BLaER1 (cell line): ENCODE measurements around the gene MBD6.
A peak's percentile ranks its signal among the peaks of the same experiment; 100 is the strongest.

Source experiments
- H3K27ac ChIP-seq: shearing (Covaris generic); formaldehyde crosslinking; 2 replicates; pipeline ENCODE4 v1.8.1; 2022
- H3K27me3 ChIP-seq: shearing (Covaris generic); formaldehyde crosslinking; 2 replicates; pipeline ENCODE4 v1.8.1; 2022
- H3K36me3 ChIP-seq: shearing (Covaris generic); formaldehyde crosslinking; 2 replicates; pipeline ENCODE4 v1.8.1; 2022
- H3K4me1 ChIP-seq: shearing (Covaris generic); formaldehyde crosslinking; 2 replicates; pipeline ENCODE4 v1.8.1; 2022
- H3K4me2 ChIP-seq: shearing (Covaris generic); formaldehyde crosslinking; 2 replicates; pipeline ENCODE4 v1.8.1; 2022
- H3K4me3 ChIP-seq: shearing (Covaris generic); formaldehyde crosslinking; 2 replicates; pipeline ENCODE4 v1.8.1; 2022
- H3K9ac ChIP-seq: shearing (Covaris generic); formaldehyde crosslinking; 2 replicates; pipeline ENCODE4 v1.8.1; 2022
- H3K9me3 ChIP-seq: shearing (Covaris generic); formaldehyde crosslinking; 2 replicates; pipeline ENCODE4 v1.8.1; 2022
- H4K20me1 ChIP-seq: shearing (Covaris generic); formaldehyde crosslinking; 2 replicates; pipeline ENCODE4 v1.8.1; 2022
- Cebpa-rat ChIP-seq: shearing (Covaris generic); IDR thresholded peaks from 2 replicates; pipeline ENCODE4 v1.8.1; 2022

MBD6 gene

DNA sequence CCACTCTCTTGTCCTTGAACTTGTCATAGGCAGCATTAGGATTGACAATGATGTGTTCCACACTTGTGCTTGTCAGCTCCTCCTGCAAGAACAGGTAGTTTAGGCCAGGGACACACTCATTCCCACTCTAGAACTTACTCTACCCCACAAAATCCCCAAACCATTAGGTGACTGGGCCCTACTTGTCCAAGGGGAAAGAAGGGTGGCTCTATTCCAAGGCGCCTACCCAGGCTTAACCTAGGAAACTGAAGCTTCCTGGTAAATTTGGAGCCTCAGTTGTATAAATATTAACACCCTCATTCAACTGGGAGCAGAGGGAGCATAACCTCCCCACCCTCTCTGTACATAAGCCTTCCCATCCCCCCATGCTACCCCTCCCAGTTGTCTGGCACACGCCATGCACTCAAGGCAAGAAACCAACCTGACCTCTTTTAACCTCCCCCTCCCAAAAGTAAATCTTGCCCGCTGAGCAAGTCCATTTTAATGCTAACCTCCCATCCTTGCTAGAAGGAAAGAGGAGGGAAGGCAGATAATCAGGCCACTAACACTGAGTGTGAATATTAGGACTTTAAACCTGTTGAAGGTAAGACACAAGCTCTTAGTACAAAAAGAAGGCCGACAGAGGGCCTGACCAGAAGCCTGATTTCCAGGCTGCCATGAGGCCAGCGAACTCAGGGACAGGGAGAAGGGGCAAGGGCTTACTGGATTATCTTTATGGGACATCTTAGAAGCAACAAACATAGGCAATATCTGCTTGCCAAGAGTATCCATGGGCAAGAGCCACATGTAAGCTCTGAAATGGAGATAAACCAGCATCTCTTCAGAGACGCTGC is 13.4 kb downstream of the MBD6 start:
- Histone ChIP-seq H3K27ac (no peak overlapping the region), H4K20me1 (no peaks in the 10 kb centered on the region), H3K4me2 (no peak overlapping the region), H3K4me3 (no peak overlapping the region), H3K27me3 (no peaks in the 10 kb centered on the region), H3K36me3 (peaks cover 95% of the 10 kb centered on the region), H3K9ac (no peak overlapping the region), H3K9me3 (no peaks in the 10 kb centered on the region), H3K4me1 (0 out of 2 replicates have a peak, but pooled peaks cover 4% of the 10 kb centered on the region)
- TF ChIP-seq Cebpa-rat, result no peak

DNA sequence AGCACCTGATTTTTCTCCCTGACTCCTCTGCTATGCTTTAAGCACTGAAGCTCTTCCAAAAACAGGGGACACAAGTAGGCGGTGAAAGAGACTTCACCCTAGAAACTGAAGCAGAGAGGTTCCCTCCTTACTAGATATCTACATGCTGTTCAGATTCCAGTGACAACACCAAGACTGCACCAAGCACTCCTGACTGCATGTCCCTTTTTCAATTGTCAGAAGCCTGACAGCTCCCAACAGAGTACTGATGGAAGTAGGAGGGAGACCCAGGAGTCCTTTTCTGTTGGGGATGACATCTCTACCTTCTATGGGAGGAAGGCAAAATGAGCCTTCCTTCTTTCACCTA is 13.9 kb downstream of the MBD6 start:
- H3K9me3 ChIP-seq, result no peaks in the 10 kb centered on the region
- no peak overlapping the region for H3K27ac ChIP-seq
- peaks cover 95% of the 10 kb centered on the region for H3K36me3 ChIP-seq
- H3K4me1 ChIP-seq, result 0 out of 2 replicates have a peak, but pooled peaks cover 4% of the 10 kb centered on the region
- H3K27me3 ChIP-seq, result no peaks in the 10 kb centered on the region
- TF ChIP-seq Cebpa-rat, result no peak
- H3K4me2 ChIP-seq, result no peak overlapping the region
- H3K4me3 ChIP-seq, result no peak overlapping the region
- H3K9ac ChIP-seq, result no peak overlapping the region
- H4K20me1 ChIP-seq, result no peaks in the 10 kb centered on the region

DNA sequence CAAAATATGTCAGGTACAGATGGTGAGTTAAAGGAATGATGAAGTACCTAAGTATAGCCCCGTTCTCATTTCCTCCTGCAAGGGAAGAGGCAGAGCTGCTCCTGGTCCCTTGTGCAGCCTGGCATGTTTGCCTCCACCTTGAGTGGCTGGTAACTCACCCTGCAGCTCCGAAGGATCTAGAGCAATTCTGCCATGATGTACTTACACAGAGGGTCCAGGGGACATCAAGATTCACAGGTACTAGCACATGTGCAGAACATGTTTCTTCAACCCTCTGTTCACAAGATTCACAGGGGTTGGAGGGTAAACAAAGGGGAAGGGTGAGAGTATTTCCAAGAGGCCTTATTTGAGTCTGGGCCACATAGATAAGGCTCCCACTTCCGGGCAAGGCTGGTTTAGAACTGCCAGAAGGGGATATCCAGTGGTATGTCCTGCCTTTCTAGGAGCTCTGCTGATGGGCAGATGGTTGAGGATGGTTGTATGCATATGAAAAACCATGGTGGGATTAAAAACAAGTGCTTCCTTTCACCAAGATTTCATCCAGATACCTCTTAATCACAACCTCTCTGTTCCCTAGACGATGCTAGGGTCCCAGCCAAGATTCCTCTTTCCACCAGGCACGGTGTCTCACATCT is 16.6 kb downstream of the MBD6 start:
- Histone ChIP-seq H3K27me3 (no peaks in the 10 kb centered on the region), H3K36me3 (peaks cover 80% of the 10 kb centered on the region), H3K9me3 (no peaks in the 10 kb centered on the region), H3K9ac (no peak overlapping the region), H4K20me1 (peaks cover 9% of the 10 kb centered on the region), H3K4me3 (no peak overlapping the region), H3K27ac (no peak overlapping the region), H3K4me1 (peaks cover 17% of the 10 kb centered on the region), H3K4me2 (no peak overlapping the region)
- no peak for TF ChIP-seq Cebpa-rat

DNA sequence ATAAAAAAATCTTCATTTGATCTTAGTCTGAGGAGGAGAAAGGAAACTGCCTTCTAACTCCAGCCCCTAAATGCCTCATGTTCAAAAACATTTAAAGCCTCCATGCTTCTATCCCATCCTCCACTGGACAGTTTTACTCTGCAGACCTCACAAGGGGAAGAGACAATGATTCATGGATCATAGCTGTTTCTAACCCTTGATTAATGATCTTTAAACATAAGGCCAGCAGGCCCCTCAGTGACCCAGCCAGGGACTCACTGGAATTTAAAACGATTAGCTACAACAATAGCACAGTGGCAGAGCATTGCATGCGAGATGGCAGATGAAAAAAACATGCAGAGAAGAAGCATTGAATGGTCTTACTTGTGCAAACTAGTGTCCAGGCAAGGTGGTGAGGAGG is 18.4 kb downstream of the MBD6 start:
- Histone ChIP-seq H3K36me3 (peaks cover 63% of the 10 kb centered on the region), H3K27me3 (no peaks in the 10 kb centered on the region), H3K9me3 (no peaks in the 10 kb centered on the region), H3K27ac (no peak overlapping the region), H4K20me1 (peaks cover 9% of the 10 kb centered on the region), H3K4me3 (no peak overlapping the region), H3K4me2 (no peak overlapping the region), H3K9ac (no peak overlapping the region), H3K4me1 (peaks cover 34% of the 10 kb centered on the region)
- no peak for TF ChIP-seq Cebpa-rat

DNA sequence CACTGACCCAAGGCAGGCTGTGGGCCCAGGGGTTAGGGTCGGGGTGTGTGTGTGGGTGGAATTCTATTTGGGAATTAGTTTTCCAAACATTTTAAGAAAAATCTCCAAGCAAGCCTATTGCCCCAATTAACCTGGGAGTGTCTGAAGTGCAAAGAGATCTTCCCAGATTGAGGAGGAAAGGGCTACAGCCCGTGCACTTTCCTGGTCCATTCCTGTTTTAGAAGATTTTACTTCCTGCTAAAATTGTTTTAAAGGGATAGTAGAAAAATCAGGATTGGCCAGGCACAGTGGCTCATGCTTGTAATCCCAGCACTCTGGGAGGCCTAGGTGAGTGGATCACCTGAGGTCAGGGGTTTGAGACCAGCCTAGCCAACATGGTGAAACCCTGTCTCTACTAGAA is 19.1 kb downstream of the MBD6 start:
- no peaks in the 10 kb centered on the region for H3K27me3 ChIP-seq
- peaks cover 40% of the 10 kb centered on the region for H3K4me1 ChIP-seq
- H3K9me3 ChIP-seq, result no peaks in the 10 kb centered on the region
- H3K4me2 ChIP-seq, result no peak overlapping the region
- H3K27ac ChIP-seq, result no peak overlapping the region
- peaks cover 9% of the 10 kb centered on the region for H4K20me1 ChIP-seq
- no peak overlapping the region for H3K9ac ChIP-seq
- H3K36me3 ChIP-seq, result peaks cover 55% of the 10 kb centered on the region
- no peak for TF ChIP-seq Cebpa-rat
- H3K4me3 ChIP-seq, result no peak overlapping the region

DNA sequence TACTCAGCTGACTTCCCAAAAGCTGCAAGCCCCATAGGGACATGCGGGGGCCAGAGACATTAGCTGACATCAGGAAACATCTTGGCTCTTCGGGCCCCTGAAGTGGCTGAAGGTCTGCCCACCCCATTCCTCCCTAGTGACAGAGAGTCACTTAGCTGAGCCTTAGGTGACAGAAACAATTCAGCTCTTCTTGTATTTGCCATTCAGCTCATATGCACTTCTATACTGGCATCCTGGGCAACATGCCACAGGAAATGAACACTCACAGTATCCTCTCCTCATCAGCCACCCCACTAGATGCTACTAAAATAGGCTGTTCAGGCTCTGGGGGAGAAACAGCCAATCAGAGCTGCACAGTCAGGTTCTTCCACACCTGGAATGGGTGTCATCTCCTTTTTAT is 21.0 kb downstream of the MBD6 start:
- no peak for TF ChIP-seq Cebpa-rat
- H4K20me1 ChIP-seq, result peaks cover 9% of the 10 kb centered on the region
- no peak overlapping the region for H3K27ac ChIP-seq
- no peaks in the 10 kb centered on the region for H3K9me3 ChIP-seq
- H3K4me2 ChIP-seq, result peak overlapping the region; percentile 45
- H3K27me3 ChIP-seq, result peaks cover 14% of the 10 kb centered on the region
- H3K4me1 ChIP-seq, result peaks cover 36% of the 10 kb centered on the region
- no peak overlapping the region for H3K4me3 ChIP-seq
- H3K9ac ChIP-seq, result peak overlapping the region; percentile 61; the same call in 1 of the 2 replicates
- peaks cover 40% of the 10 kb centered on the region for H3K36me3 ChIP-seq

DNA sequence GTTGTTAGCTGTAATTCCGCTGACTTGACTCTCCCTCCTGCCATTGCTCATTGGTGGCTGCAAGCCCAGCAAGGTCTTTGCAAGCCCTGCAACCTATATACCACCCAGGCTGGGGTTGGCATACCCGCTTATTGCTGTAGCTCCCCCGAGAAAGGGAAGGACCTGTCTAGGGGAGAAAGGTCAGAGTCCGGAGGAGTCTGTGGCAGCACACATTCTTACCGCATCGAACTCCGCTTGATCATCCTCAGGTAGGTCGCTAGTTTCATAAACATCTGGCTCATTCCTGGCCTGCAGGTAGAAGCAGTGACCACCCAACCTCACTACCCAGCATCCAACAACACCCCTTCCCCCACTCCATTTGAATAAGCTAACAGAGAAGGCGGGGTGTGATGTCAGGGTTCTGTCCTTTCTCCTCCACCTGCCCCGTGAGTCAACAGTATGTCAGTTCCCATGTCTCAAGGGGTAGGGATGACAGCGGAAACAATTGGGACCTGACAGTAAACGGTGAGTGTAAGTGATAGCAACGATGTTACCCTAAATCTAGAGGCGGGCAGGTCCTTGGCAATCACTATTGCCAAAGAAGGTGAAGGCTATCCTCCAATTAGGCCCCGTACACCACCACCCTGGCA is 23.3 kb downstream of the MBD6 start:
- no peak for TF ChIP-seq Cebpa-rat
- Histone ChIP-seq H3K4me3 (peak overlapping the region; percentile 88), H3K27ac (peak overlapping the region; percentile 87; the same call in 1 of the 2 replicates), H3K4me2 (peak overlapping the region; percentile 94), H3K9ac (peak overlapping the region; percentile 93), H3K27me3 (peaks cover 37% of the 10 kb centered on the region), H4K20me1 (peaks cover 9% of the 10 kb centered on the region), H3K36me3 (peaks cover 18% of the 10 kb centered on the region), H3K9me3 (no peaks in the 10 kb centered on the region), H3K4me1 (peaks cover 36% of the 10 kb centered on the region)

DNA sequence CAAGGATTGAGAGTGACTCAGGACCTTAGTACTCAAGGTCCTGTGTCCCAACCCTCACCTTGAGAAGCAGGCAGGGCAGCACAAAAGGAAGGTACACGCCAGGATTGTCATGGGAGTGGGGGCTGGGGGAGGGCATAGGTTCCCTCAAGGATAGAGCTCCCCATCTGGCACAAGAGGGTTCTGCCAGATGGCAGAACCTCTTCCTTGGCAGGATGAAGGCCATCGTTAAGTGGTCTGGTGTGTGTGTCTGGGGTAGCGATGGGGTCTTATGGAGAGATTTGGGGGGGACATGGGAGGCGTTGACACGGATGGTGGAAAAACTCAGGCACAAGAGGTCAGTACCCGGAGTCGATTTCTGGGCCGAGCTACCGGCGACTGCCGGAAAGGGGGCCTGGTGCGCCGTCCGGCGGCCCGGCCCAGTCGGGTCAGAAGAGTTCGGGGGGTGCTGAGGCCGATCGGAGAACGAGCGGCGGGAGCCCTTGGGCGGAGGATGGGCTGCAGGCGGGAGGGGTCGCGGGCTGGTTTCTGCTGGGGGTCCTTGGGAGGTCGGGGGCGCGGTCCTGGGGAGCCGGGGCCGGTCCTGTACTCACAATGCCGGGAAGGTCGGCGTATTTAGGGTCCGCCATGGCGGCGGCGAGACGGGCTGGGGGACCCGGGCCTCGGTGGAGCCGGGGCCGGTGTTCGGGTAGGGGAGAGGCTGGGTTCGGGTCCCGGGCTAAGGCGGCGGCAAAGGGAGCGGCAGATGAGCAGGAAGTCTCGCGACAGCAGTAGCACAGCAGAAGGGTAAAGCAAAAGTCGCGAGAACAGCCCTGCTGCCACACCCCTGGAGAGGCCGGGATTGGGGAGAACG is 24.0 kb downstream of the MBD6 start, which contains the start of gene DCTN2:
TSS of gene DCTN2 (minus strand) at position 755 of the 850 bp plus-strand sequence. CDS start at position 626, 129 bp downstream.
- peaks cover 11% of the 10 kb centered on the region for H3K36me3 ChIP-seq
- H3K9me3 ChIP-seq, result no peaks in the 10 kb centered on the region
- H3K4me3 ChIP-seq, result peak within 1 kb of the TSS; percentile 88
- H3K4me2 ChIP-seq, result peak within 1 kb of the TSS; percentile 94
- H3K27me3 ChIP-seq, result peaks cover 44% of the 10 kb centered on the region
- peaks cover 36% of the 10 kb centered on the region for H3K4me1 ChIP-seq
- peaks cover 9% of the 10 kb centered on the region for H4K20me1 ChIP-seq
- no peak for TF ChIP-seq Cebpa-rat
- H3K9ac ChIP-seq, result peak within 1 kb of the TSS; percentile 93
- peak within 1 kb of the TSS; percentile 87 for H3K27ac ChIP-seq
